ENCODE measurements around the gene STN1. TPM values are rescaled to one million over a fixed set of nuclear protein-coding genes. Genes with fewer than 3 reads are reported as not detected.

Gene STN1
- total and polyA plus RNA-seq, 2 of the 8 experiments (the other 6 are each of a cell fraction or from before 2014, with no cell fraction given) = 10.1 to 12.4 TPM

DNA sequence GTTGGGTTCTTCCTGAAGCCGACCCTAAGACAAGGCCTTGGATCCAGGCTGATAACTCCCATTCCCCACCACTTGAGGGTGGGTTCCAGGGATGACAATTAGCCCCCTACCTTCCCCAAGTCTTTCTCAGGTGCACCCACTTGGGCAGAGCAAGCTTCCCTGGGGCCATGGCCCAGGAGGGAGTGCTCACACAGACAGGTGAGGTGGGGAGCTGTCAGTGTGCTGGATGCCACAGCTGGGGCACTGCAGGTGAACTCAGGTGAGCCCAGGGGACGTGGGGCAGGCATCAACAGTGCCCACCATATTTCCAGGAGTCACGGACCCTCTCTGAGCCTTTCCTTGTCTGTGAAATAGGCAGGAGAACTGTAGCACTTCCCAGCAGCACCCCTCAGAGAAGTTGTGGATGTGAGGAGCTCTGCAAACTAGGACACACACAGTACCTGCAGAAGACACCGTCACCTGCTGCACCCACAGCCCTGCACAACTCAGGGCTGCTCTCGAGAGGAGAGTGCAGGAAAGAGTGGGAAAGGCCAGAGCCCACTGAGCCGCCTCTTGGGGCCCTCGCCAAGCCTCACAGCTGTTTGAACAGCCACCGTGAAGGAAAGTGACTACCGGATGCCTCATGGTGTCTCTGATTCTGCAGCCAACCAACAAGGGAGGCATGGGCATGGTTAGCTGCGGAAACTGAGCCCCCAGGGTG is 80.5 kb downstream of the STN1 start (continued):
- TF ChIP-seq SAP30 (IDR thresholded peaks at IDR 0.05; ENCODE audit: insufficient read depth, insufficient replicate concordance, low read length) (no peak), EZH2 (IDR thresholded peaks at IDR 0.05; ENCODE audit: low read depth, low read length, severe bottlenecking) (no peak), CHD1 (IDR thresholded peaks at IDR 0.05; ENCODE audit: low read depth, low read length) (no peak), TEAD4 (IDR thresholded peaks at IDR 0.05; ENCODE audit: low read depth, low read length) (no peak)

Data from H1 (cell line).